GM12878 (cell line): ENCODE results near the gene CACNG8.

Experiments used
- BMI1 ChIP-seq: fragments of 450-650 bp; IDR thresholded peaks from 2 replicates; pipeline ENCODE4 v1.6.1; 2016; ENCODE audit warnings: mild to moderate bottlenecking, moderate library complexity, borderline replicate concordance
- CEBPB ChIP-seq, 2 experiments: fragments of 150-350 bp in 1 of 2; IDR thresholded peaks; 2 replicates each; pipeline ENCODE4 v1.6.1; 2012 to 2014; ENCODE audit warnings: low read depth in 2 of 2, low read length in 2 of 2, borderline replicate concordance in 1 of 2, inconsistent platforms in 1 of 2
- CREM ChIP-seq: IDR thresholded peaks from 2 replicates; pipeline ENCODE4 v1.6.1; 2014; ENCODE audit warnings: antibody characterized with exemption, low read depth
- EED ChIP-seq: sonication (generic); IDR thresholded peaks from 2 replicates; pipeline ENCODE4 v1.6.1; 2016; ENCODE audit warnings: antibody characterized with exemption, low read depth
- MXI1 ChIP-seq: fragments of 150-350 bp; IDR thresholded peaks from 2 replicates; pipeline ENCODE4 v1.6.1; 2011; ENCODE audit warnings: low read depth, mild to moderate bottlenecking, inconsistent platforms, low read length, improper control_type of control experiment
- SMAD1 ChIP-seq: fragments of 450-650 bp; IDR thresholded peaks from 2 replicates; pipeline ENCODE4 v1.6.1; 2018; ENCODE audit warnings: mild to moderate bottlenecking, low read depth; ENCODE audit not compliant: partially characterized antibody
- TCF7 ChIP-seq: IDR thresholded peaks from 2 replicates; pipeline ENCODE4 v1.6.1; 2014; ENCODE audit warnings: antibody characterized with exemption, borderline replicate concordance
- ZNF274 ChIP-seq: IDR thresholded peaks from one replicate; pipeline ENCODE4 v1.8.0; 2011; ENCODE audit not compliant: insufficient read length, insufficient read depth
- TF ChIP-seq, protein P1 (sequence below), 3 experiments: IDR thresholded peaks in 2 of 3; conservative IDR thresholded peaks in 1 of 3; 2 replicates each; pipeline ENCODE4 v1.5.1; 2011; ENCODE audit warnings: low read depth in 3 of 3, low read length in 3 of 3, mild to moderate bottlenecking in 3 of 3, control low read depth in 2 of 3, moderate library complexity in 2 of 3, inconsistent platforms in 1 of 3, mixed read lengths in 1 of 3; ENCODE audit not compliant: control insufficient read depth in 2 of 3, insufficient read depth in 1 of 3; ENCODE audit errors: extremely low read depth in 1 of 3

DNA sequence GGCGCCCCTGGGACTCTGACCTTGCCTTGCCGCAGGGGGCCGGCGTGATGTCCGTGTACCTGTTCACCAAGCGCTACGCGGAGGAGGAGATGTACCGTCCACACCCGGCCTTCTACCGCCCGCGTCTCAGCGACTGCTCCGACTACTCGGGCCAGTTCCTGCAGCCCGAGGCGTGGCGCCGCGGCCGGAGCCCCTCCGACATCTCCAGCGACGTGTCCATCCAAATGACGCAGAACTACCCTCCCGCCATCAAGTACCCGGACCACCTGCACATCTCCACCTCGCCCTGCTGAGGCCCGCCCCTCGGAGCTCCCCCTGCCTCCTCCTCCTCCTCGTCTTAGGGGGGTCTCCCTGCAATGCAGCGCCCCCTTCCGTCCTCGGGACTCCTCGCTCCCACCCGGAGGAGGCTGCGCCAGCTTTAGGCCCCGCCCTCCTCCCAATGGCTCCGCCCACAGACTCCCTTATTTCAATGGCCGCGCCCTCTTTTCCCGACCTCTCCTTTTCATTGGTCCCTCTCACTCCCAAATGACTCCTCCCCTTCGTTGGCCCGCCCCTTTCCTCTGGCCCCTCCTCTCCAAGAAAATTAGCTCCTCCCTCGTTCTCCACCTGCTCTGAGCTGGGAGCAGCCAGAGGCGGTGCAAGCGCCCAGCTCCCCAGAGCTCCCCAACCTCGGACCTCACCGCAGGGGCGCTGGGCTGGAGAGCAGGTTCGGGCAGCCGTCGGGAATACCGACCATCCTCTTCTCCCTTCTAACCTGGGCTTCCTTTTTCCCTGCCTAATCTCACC lies 20.5 kb upstream of the CACNG8 start:
- no peak for TF ChIP-seq CREM
- no peak for TF ChIP-seq TCF7
- no peak for TF ChIP-seq BMI1
- TF ChIP-seq EED: no peak
- no peak for TF ChIP-seq SMAD1
- TF ChIP-seq, protein P1, sequence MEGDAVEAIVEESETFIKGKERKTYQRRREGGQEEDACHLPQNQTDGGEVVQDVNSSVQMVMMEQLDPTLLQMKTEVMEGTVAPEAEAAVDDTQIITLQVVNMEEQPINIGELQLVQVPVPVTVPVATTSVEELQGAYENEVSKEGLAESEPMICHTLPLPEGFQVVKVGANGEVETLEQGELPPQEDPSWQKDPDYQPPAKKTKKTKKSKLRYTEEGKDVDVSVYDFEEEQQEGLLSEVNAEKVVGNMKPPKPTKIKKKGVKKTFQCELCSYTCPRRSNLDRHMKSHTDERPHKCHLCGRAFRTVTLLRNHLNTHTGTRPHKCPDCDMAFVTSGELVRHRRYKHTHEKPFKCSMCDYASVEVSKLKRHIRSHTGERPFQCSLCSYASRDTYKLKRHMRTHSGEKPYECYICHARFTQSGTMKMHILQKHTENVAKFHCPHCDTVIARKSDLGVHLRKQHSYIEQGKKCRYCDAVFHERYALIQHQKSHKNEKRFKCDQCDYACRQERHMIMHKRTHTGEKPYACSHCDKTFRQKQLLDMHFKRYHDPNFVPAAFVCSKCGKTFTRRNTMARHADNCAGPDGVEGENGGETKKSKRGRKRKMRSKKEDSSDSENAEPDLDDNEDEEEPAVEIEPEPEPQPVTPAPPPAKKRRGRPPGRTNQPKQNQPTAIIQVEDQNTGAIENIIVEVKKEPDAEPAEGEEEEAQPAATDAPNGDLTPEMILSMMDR (IDR thresholded peaks at IDR 0.05 in 2 of 3, conservative IDR thresholded peaks at IDR 0.05 in 1 of 3; ENCODE audit: control insufficient read depth in 2 of 3, extremely low read depth in 1 of 3, insufficient read depth in 1 of 3, low read depth in 3 of 3, low read length in 3 of 3): no peak
- TF ChIP-seq ZNF274: no peak
- no peak for TF ChIP-seq CEBPB (IDR thresholded peaks at IDR 0.05; ENCODE audit: borderline replicate concordance in 1 of 2, low read depth in 2 of 2, low read length in 2 of 2)
- no peak for TF ChIP-seq MXI1
